ENCODE results near the gene VSIG10. TPM values are rescaled to one million over a fixed set of nuclear protein-coding genes. Genes with fewer than 3 reads are reported as not detected.
"Not testable (repeated sequence)": the region's sequence is repeated elsewhere in the genome, so short reads cannot be mapped to it uniquely, and the experiment has no call there.

The VSIG10 gene
- total RNA-seq, 1 experiment from 2014 or later: 7.7 TPM

- Histone ChIP-seq H3K9me3 (ENCODE audit: low read depth, low read length, poor library complexity, severe bottlenecking) (no peaks in the 10 kb centered on the region), H3K4me1 (ENCODE audit: insufficient read depth, low read length, poor library complexity, severe bottlenecking) (peaks cover 6% of the 10 kb centered on the region), H3K4me3 (ENCODE audit: low read depth, low read length, poor library complexity, severe bottlenecking) (no peak overlapping the region), H3K27me3 (replicated peaks; ENCODE audit: insufficient read depth, low read depth, low read length, poor library complexity) (no peaks in the 10 kb centered on the region), H3K27ac (ENCODE audit: low read depth, low read length, poor library complexity, severe bottlenecking) (no peak overlapping the region), H3K36me3 (ENCODE audit: insufficient read depth, low read length, poor library complexity, severe bottlenecking) (peaks cover 75% of the 10 kb centered on the region)
- CTCF ChIA-PET: no interaction called here
- TF ChIP-seq CTCF (conservative IDR thresholded peaks at IDR 0.05; ENCODE audit: low read depth, low read length): no peak
- no peak for TF ChIP-seq EZH2 (IDR thresholded peaks at IDR 0.05; ENCODE audit: borderline replicate concordance, low read depth, low read length, poor library complexity, severe bottlenecking)
- intact Hi-C loops (cut with micrococcal nuclease; ENCODE audit: unreplicated experiment): no loop called here
- no TSS peak for BruUV-seq (replicated peaks)
- POLR2A ChIA-PET (ENCODE audit: low non-redundant PET): interaction anchor here (0.6 kb wide), 1 partner anchor 10 kb away, joined by 15 read pairs; no protein-coding TSS in a partner anchor
- DNase-seq (ENCODE audit: low spot score): no peak
These were observed 81.1 kb downstream of the VSIG10 start for GRCh38 chr12:118022728-118023109.

GRCh38 chr12:118022097-118022727 lies 81.6 kb downstream of the VSIG10 start:
- H3K4me3 ChIP-seq (ENCODE audit: low read depth, low read length, poor library complexity, severe bottlenecking); H3K27me3 ChIP-seq (replicated peaks; ENCODE audit: insufficient read depth, low read depth, low read length, poor library complexity); intact Hi-C loops (cut with micrococcal nuclease; ENCODE audit: unreplicated experiment); DNase-seq (ENCODE audit: low spot score); BruUV-seq (replicated peaks); H3K9me3 ChIP-seq (ENCODE audit: low read depth, low read length, poor library complexity, severe bottlenecking); POLR2A ChIA-PET (ENCODE audit: low non-redundant PET); CTCF ChIA-PET; H3K27ac ChIP-seq (ENCODE audit: low read depth, low read length, poor library complexity, severe bottlenecking): not testable (repeated sequence)
- Histone ChIP-seq H3K4me1 (ENCODE audit: insufficient read depth, low read length, poor library complexity, severe bottlenecking) (peaks cover 11% of the 10 kb centered on the region), H3K36me3 (ENCODE audit: insufficient read depth, low read length, poor library complexity, severe bottlenecking) (peaks cover 73% of the 10 kb centered on the region)

- POLR2A ChIA-PET (ENCODE audit: low non-redundant PET): no interaction called here
- Histone ChIP-seq H3K27me3 (replicated peaks; ENCODE audit: insufficient read depth, low read depth, low read length, poor library complexity) (no peaks in the 10 kb centered on the region), H3K36me3 (ENCODE audit: insufficient read depth, low read length, poor library complexity, severe bottlenecking) (peaks cover 52% of the 10 kb centered on the region), H3K27ac (ENCODE audit: low read depth, low read length, poor library complexity, severe bottlenecking) (no peak overlapping the region), H3K4me3 (ENCODE audit: low read depth, low read length, poor library complexity, severe bottlenecking) (no peak overlapping the region), H3K9me3 (ENCODE audit: low read depth, low read length, poor library complexity, severe bottlenecking) (no peaks in the 10 kb centered on the region), H3K4me1 (ENCODE audit: insufficient read depth, low read length, poor library complexity, severe bottlenecking) (peaks cover 11% of the 10 kb centered on the region)
- CTCF ChIA-PET: no interaction called here
- no peak for DNase-seq (ENCODE audit: low spot score)
- TF ChIP-seq EZH2 (IDR thresholded peaks at IDR 0.05; ENCODE audit: borderline replicate concordance, low read depth, low read length, poor library complexity, severe bottlenecking): no peak
- TF ChIP-seq CTCF (conservative IDR thresholded peaks at IDR 0.05; ENCODE audit: low read depth, low read length): no peak
- BruUV-seq (replicated peaks): no TSS peak
- intact Hi-C loops (cut with micrococcal nuclease; ENCODE audit: unreplicated experiment): no loop called here
These were observed 83.8 kb downstream of the VSIG10 start for GRCh38 chr12:118020036-118020435.

GRCh38 chr12:118017926-118018325 lies 85.9 kb downstream of the VSIG10 start:
- H3K27me3 ChIP-seq (replicated peaks; ENCODE audit: insufficient read depth, low read depth, low read length, poor library complexity): no peaks in the 10 kb centered on the region
- H3K4me1 ChIP-seq (ENCODE audit: insufficient read depth, low read length, poor library complexity, severe bottlenecking): peaks cover 11% of the 10 kb centered on the region
- no peaks in the 10 kb centered on the region for H3K9me3 ChIP-seq (ENCODE audit: low read depth, low read length, poor library complexity, severe bottlenecking)
- POLR2A ChIA-PET (ENCODE audit: low non-redundant PET): no interaction called here
- DNase-seq (ENCODE audit: low spot score): no peak
- peaks cover 42% of the 10 kb centered on the region for H3K36me3 ChIP-seq (ENCODE audit: insufficient read depth, low read length, poor library complexity, severe bottlenecking)
- H3K27ac ChIP-seq (ENCODE audit: low read depth, low read length, poor library complexity, severe bottlenecking): no peak overlapping the region
- CTCF ChIA-PET: interaction anchor here (0.6 kb wide), 1 partner anchor 16 kb away, joined by 3 read pairs; no protein-coding TSS in a partner anchor
- peak overlapping the region; percentile 93 for H3K4me3 ChIP-seq (ENCODE audit: low read depth, low read length, poor library complexity, severe bottlenecking)
- TF ChIP-seq CTCF (conservative IDR thresholded peaks at IDR 0.05; ENCODE audit: low read depth, low read length): no peak
- no peak for TF ChIP-seq EZH2 (IDR thresholded peaks at IDR 0.05; ENCODE audit: borderline replicate concordance, low read depth, low read length, poor library complexity, severe bottlenecking)
- no TSS peak for BruUV-seq (replicated peaks)
- intact Hi-C loops (cut with micrococcal nuclease; ENCODE audit: unreplicated experiment): no loop called here

All from A673 (cell line).